Neural cell (in vitro differentiated cells): ENCODE results near the gene MAGEA2.
"Not testable (repeated sequence)": the region's sequence is repeated elsewhere in the genome, so short reads cannot be mapped to it uniquely, and the experiment has no call there.

Experiments
- EP300 ChIP-seq: fragments of 450-650 bp; conservative IDR thresholded peaks from 2 replicates; pipeline ENCODE4 v1.6.1; 2014; ENCODE audit warnings: antibody characterized with exemption, mild to moderate bottlenecking, moderate library complexity; ENCODE audit not compliant: poor library complexity, severe bottlenecking
- EZH2 ChIP-seq: fragments of 200-600, 300-800 bp; shearing (Covaris generic), sonication (generic); IDR thresholded peaks from 2 replicates; pipeline ENCODE4 v1.6.1; 2014; ENCODE audit warnings: antibody characterized with exemption, low read length, borderline replicate concordance, mild to moderate bottlenecking; ENCODE audit not compliant: insufficient read depth, poor library complexity, severe bottlenecking
- POLR2AphosphoS5 ChIP-seq: IDR thresholded peaks from 2 replicates; pipeline ENCODE4 v1.6.1; 2012
- RAD21 ChIP-seq: fragments of 450-650 bp; conservative IDR thresholded peaks from 2 replicates; pipeline ENCODE4 v1.6.1; 2014; ENCODE audit warnings: antibody characterized with exemption, mild to moderate bottlenecking, moderate library complexity
- SMC3 ChIP-seq: fragments of 450-650 bp; conservative IDR thresholded peaks from 2 replicates; pipeline ENCODE4 v1.6.1; 2014; ENCODE audit warnings: antibody characterized with exemption, mild to moderate bottlenecking, moderate library complexity; ENCODE audit not compliant: poor library complexity
- TAF1 ChIP-seq: IDR thresholded peaks from 2 replicates; pipeline ENCODE4 v1.6.1; 2012; ENCODE audit warnings: low read depth
- TF ChIP-seq, protein P1 (sequence below): fragments of 450-650 bp; IDR thresholded peaks from 2 replicates; pipeline ENCODE4 v1.5.1; 2014; ENCODE audit warnings: antibody characterized with exemption, mild to moderate bottlenecking, moderate library complexity; ENCODE audit not compliant: poor library complexity, severe bottlenecking
- TF ChIP-seq, protein P2 (sequence below): IDR thresholded peaks from 2 replicates; pipeline ENCODE4 v1.6.1; 2012; ENCODE audit warnings: borderline replicate concordance

DNA sequence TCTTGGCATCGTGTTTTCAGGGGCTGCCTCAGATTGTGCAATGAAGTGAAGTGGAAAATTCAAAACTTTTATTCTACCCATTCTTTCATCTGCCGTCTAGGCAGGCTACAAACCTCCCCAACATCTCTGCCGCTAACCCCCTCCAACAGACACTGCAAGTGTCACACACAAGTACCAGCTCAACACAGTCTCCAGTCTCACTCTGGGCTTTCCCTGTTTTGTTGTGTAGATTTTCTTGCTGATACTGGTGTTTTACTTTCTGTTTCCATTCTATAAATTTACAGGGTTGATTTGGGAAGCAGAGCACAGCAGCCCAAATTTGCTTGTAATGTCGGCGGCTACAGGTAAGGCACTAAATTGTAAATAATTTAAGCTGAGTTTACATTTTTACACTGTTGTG, 1.2 kb upstream of the MAGEA2 start:
- TF ChIP-seq, protein P1, sequence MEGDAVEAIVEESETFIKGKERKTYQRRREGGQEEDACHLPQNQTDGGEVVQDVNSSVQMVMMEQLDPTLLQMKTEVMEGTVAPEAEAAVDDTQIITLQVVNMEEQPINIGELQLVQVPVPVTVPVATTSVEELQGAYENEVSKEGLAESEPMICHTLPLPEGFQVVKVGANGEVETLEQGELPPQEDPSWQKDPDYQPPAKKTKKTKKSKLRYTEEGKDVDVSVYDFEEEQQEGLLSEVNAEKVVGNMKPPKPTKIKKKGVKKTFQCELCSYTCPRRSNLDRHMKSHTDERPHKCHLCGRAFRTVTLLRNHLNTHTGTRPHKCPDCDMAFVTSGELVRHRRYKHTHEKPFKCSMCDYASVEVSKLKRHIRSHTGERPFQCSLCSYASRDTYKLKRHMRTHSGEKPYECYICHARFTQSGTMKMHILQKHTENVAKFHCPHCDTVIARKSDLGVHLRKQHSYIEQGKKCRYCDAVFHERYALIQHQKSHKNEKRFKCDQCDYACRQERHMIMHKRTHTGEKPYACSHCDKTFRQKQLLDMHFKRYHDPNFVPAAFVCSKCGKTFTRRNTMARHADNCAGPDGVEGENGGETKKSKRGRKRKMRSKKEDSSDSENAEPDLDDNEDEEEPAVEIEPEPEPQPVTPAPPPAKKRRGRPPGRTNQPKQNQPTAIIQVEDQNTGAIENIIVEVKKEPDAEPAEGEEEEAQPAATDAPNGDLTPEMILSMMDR, result not testable (repeated sequence)
- TF ChIP-seq EZH2, SMC3, EP300, POLR2AphosphoS5, TAF1, RAD21: not testable (repeated sequence)
- TF ChIP-seq, protein P2, sequence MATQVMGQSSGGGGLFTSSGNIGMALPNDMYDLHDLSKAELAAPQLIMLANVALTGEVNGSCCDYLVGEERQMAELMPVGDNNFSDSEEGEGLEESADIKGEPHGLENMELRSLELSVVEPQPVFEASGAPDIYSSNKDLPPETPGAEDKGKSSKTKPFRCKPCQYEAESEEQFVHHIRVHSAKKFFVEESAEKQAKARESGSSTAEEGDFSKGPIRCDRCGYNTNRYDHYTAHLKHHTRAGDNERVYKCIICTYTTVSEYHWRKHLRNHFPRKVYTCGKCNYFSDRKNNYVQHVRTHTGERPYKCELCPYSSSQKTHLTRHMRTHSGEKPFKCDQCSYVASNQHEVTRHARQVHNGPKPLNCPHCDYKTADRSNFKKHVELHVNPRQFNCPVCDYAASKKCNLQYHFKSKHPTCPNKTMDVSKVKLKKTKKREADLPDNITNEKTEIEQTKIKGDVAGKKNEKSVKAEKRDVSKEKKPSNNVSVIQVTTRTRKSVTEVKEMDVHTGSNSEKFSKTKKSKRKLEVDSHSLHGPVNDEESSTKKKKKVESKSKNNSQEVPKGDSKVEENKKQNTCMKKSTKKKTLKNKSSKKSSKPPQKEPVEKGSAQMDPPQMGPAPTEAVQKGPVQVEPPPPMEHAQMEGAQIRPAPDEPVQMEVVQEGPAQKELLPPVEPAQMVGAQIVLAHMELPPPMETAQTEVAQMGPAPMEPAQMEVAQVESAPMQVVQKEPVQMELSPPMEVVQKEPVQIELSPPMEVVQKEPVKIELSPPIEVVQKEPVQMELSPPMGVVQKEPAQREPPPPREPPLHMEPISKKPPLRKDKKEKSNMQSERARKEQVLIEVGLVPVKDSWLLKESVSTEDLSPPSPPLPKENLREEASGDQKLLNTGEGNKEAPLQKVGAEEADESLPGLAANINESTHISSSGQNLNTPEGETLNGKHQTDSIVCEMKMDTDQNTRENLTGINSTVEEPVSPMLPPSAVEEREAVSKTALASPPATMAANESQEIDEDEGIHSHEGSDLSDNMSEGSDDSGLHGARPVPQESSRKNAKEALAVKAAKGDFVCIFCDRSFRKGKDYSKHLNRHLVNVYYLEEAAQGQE, result not testable (repeated sequence)
